Fibroblast of mammary gland (primary cell): ENCODE data around the gene DLX2.
A peak's percentile ranks its signal among the peaks of the same experiment; 100 is the strongest.

ENCODE experiments used
- DNase-seq: peaks from one replicate; pipeline ENCODE4 v3.0.0-alpha.2; 2010; ENCODE audit warnings: low read depth
- H3K4me3 ChIP-seq: 2 replicates; pipeline ENCODE4 v1.5.1; 2011; ENCODE audit warnings: low read depth, mild to moderate bottlenecking, low read length, moderate library complexity; ENCODE audit not compliant: control insufficient read depth
- TF ChIP-seq, protein P1 (sequence below): conservative IDR thresholded peaks from 2 replicates; pipeline ENCODE4 v1.5.1; 2011; ENCODE audit warnings: low read depth, low read length, inconsistent platforms; ENCODE audit not compliant: control insufficient read depth, insufficient read depth

The DLX2 gene

DNA sequence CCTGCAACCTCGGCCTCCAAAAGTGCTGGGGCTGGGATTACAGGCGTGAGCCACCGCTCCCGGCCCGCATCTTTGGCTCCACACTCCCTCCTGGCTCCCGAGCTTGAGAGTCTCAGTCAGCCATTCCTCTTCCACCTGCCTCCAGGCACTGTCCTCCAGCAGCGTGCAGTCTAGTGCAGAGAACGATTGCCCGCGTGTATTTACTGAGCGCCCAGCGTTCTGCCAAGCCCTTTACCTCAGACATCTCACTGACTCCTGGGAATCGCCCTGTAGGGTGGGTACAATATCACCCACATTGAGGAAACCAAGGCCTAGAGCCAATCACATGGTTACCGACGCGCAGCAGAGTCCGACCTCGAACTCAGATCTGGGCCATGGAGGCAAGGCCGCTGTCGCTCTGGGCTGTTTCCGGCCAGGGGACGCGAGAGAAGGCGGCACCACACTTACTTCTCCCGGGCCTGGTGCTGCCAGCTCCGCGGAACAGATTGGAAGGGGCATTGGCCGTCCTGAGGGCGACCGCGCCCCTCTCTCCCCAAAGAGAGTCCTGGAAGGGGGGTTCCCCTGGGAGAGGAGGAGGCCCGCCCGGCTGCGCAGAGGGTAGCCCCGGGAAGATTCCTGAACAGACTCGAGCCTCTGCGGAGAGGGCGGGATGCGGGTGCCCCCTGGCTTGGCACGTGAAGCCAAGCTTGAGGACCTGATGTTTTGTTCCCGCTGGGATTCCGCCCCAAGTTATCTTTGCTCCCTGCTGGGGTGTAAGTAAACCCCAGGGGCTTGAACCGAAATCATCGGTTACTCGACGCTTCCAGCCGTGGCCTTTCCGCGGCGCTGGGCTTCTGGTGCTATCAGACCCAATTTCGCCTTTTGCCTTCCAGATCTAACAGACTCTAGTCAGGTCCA, 5.2 kb upstream of the DLX2 start:
- no peak overlapping the region for H3K4me3 ChIP-seq
- TF ChIP-seq, protein P1, sequence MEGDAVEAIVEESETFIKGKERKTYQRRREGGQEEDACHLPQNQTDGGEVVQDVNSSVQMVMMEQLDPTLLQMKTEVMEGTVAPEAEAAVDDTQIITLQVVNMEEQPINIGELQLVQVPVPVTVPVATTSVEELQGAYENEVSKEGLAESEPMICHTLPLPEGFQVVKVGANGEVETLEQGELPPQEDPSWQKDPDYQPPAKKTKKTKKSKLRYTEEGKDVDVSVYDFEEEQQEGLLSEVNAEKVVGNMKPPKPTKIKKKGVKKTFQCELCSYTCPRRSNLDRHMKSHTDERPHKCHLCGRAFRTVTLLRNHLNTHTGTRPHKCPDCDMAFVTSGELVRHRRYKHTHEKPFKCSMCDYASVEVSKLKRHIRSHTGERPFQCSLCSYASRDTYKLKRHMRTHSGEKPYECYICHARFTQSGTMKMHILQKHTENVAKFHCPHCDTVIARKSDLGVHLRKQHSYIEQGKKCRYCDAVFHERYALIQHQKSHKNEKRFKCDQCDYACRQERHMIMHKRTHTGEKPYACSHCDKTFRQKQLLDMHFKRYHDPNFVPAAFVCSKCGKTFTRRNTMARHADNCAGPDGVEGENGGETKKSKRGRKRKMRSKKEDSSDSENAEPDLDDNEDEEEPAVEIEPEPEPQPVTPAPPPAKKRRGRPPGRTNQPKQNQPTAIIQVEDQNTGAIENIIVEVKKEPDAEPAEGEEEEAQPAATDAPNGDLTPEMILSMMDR, result no peak
- DNase-seq, result no peak

DNA sequence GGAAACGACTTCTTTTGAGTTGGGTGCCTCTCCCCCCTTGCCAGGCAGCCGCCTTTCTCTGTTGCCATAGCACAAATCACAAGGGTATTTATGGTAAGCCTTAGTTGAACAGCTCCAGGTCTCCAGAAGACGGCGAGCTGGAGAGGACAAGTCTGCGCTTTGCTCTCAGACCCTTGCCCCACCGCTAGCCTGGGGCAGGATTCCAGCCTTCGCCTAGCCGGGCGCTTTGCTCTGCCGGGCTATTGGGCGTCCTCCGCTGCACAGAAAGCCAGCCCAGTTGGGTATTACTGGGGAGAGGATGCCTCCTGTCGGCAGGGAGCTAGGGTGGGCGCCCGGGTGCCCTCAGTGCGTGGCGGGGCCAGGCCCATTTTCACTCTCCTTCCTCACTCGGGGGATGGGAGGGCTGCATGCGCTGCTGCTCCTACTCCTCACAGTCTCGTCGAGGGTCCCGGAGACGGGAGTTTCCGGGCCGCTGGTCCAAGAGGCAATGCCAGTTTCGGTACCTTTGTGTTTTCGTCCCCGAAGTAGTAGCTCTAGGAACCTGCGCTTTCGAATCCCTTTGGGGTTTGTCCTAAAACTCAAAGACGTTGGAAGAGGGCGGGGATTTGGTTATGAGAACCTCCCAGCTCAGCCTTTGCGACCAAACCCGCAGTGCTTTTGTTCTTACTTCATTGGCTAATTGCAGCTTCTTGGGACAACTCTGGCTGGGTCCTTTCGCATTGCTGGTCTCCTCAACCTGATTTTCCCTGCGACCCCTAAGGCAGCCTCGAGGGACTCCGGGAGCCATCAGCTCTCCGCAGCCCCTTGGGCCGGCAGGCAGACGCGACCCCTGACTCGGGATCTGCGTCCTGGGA, 3.6 kb upstream of the DLX2 start:
- TF ChIP-seq, protein P1, result peak; percentile 44
- H3K4me3 ChIP-seq, result peak overlapping the region; percentile 48
- DNase-seq, result peak; percentile 35

DNA sequence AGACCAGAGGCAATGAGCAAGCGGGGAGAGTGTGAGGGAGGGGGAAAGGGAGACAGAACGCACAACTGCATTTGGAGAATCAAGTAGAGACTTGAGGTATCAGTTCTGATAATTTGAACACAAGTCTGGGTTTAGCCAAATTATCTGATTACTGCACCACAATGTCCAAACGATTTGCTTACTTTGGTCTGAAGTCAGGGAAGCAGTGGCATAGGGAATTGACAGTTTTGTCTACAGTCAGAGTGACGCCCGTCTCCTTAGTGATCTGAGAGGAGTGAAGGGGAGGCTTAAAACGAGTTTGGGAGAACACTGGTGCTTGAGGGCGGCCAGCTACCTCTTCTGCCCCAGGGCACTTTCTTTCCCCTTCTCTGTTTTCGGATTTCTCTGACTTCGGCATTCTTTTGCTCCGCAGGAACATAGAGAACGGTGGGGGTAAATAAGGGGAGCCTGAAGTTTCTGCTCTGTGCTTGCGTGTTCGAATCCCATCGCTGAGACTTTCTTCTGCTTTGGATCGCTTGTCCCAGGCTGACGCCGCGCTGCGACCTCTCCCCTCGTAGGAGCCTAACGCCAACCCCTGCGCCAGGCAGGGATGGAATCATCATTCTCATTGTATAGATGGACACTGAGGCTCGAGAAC, 2.9 kb upstream of the DLX2 start:
- DNase-seq, result no peak
- peak overlapping the region; percentile 48 for H3K4me3 ChIP-seq
- TF ChIP-seq, protein P1, result no peak

DNA sequence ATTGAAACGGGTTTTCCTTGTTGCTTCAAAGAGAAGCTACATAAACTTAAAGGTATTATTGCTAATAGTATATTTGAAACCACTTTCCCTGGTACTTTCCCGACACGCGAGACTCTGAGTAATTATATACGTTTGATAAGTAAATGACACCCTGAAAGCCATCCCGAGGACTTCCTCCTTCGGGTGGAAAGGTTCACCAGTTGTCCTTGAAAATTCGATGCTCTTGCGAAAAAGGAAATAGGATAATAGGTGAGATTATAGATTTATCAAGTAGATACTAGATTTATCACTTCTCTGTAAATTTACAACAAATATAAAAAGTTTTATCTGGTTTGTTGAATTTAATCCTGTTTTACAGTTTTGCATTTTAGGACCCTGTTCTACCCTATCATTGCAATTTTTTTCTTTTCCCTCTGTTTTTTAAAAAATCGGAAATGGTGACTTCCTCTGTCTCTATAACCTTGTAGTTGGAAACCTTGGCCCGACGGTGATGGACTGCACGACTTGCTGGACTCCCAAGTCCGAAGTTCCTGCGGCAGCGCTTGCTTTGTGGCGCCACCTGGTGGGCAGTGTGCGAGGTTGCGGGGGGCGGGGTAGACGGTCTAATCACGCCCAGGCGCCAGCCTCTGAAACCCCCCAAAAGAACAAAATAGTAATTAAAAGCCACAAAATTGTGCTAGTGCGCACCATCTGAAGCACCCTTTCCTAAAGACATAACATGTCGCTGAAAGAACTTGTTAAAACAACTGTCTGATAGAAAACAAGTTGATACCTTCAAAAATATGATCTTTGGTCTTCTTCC, 972 bp upstream of the DLX2 start:
- DNase-seq, result peak; percentile 86
- peak overlapping the region; percentile 57 for H3K4me3 ChIP-seq
- TF ChIP-seq, protein P1, result peak; percentile 82

DNA sequence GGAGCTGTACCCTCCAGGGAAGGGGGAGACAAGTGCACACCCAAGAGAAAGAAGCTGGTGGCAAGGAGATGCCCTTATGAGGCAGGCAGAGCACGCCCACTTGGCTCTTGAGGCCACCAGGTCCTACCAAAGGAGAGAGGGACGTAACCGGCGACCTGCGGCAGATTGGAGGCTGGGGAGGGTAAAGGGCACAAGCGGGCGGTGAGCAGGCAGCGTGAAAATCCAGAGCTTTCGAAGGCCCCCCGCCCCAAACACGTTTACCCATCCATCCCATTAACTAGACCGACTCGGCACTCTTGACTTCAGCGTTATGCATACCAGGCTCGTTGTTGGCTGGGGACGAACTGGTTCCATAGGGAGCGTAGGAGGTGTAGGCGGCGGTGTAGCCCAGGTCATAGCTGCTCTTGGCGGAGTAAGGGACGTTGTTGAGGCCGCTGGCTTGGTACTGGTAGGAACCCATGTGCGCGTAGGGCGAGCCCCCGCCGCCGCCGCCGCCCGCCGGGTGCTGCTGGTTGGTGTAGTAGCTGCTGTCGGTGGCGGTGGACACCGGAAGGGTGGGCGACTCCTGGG, 794 bp downstream of the DLX2 start:
- no peak for DNase-seq
- TF ChIP-seq, protein P1, result no peak
- H3K4me3 ChIP-seq, result peak overlapping the region; percentile 57
